ENCODE results near the gene CALML4. TPM values are rescaled to one million over a fixed set of nuclear protein-coding genes. Genes with fewer than 3 reads are reported as not detected.
A peak's percentile ranks its signal among the peaks of the same experiment; 100 is the strongest.
"Not testable (repeated sequence)": the region's sequence is repeated elsewhere in the genome, so short reads cannot be mapped to it uniquely, and the experiment has no call there.

Gene CALML4
- total RNA-seq, 4 donors from 2014 or later, result 57.8 to 153 (median 126) TPM

DNA sequence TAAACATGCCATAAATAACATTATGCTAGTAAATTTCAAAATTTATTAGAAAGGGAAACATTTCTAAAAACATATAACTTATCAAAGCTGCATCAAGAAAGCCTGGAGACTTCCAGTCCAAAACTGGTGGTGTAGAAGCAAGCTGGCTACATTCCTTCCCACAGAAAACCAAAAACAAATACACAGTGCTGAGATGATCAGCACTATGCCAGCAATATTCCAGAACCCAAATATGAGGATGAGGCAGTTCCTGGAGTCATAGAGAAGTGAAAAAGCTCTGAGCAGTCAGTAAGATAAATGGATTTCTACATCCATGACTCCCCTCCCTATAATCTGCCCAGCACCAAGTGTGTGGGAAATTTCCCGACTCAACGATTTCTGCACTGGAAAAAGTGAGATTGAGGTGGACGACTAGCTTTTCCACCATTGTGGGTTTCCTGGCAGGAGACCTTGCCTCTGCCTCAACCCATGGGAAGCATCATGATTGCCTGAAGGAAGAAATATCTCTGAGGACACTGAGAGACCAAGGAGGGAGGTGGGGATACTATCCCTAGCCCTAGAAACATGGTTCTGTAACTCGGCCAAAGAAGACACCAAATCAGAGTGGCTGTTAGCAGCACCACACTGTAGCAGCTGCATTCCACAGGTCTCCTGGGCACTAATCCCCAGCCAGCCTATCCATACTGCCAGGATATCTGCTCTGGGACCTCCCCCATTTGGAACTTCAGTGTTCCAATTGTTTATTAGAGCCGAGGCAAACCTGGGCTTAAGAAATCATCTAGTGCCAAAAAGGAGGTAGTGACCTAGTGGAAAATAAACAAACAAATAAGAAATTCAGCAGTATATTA is 36.2 kb upstream of the CALML4 start:
- Histone ChIP-seq H3K36me3 (no peaks in the 10 kb centered on the region), H3K27ac (no peak overlapping the region), H3K4me1 (no peaks in the 10 kb centered on the region), H3K4me3 (no peak overlapping the region), H3K27me3 (no peaks in the 10 kb centered on the region), H3K9me3 (peaks cover 0 to 4% (median 1%) of the 10 kb centered on the region in 4 donors)
- TF ChIP-seq, protein P1, sequence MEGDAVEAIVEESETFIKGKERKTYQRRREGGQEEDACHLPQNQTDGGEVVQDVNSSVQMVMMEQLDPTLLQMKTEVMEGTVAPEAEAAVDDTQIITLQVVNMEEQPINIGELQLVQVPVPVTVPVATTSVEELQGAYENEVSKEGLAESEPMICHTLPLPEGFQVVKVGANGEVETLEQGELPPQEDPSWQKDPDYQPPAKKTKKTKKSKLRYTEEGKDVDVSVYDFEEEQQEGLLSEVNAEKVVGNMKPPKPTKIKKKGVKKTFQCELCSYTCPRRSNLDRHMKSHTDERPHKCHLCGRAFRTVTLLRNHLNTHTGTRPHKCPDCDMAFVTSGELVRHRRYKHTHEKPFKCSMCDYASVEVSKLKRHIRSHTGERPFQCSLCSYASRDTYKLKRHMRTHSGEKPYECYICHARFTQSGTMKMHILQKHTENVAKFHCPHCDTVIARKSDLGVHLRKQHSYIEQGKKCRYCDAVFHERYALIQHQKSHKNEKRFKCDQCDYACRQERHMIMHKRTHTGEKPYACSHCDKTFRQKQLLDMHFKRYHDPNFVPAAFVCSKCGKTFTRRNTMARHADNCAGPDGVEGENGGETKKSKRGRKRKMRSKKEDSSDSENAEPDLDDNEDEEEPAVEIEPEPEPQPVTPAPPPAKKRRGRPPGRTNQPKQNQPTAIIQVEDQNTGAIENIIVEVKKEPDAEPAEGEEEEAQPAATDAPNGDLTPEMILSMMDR (IDR thresholded peaks at IDR 0.05), result no peak
- no peak for TF ChIP-seq POLR2A (IDR thresholded peaks at IDR 0.05)
- DNase-seq, result no peak

DNA sequence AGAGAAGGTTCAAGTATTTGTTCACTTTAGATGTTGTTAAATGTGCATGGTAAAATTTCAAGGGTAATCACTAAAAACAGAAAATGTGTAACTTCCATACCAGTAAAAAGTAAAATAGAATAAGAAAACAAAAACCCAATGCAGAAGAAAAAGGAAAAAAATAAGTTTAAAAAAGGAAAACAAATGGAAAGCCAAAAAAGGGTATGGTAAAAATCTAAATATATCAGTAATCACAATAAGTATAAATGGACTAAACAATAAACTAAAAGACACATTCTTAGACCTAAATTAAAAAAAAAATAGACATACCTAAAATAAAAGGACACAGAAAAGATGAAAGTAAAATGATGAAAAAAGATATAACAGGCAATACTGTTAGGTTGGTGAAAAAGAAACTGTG is 33.9 kb upstream of the CALML4 start:
- no peak for TF ChIP-seq POLR2A (IDR thresholded peaks at IDR 0.05)
- TF ChIP-seq, protein P1 (IDR thresholded peaks at IDR 0.05), result no peak
- peaks cover 0 to 4% (median 0%) of the 10 kb centered on the region in 4 donors for H3K4me1 ChIP-seq
- DNase-seq, result no peak
- no peak overlapping the region for H3K27ac ChIP-seq
- no peaks in the 10 kb centered on the region for H3K27me3 ChIP-seq
- no peaks in the 10 kb centered on the region for H3K36me3 ChIP-seq
- H3K9me3 ChIP-seq, result peaks cover 0 to 2% (median 0%) of the 10 kb centered on the region in 4 donors
- H3K4me3 ChIP-seq, result no peak overlapping the region

GRCh38 chr15:68235022-68235421 is 29.9 kb upstream of the CALML4 start:
- Histone ChIP-seq H3K4me1 (peaks cover 0 to 26% (median 2%) of the 10 kb centered on the region in 4 donors), H3K27ac (no peak overlapping the region), H3K36me3 (no peaks in the 10 kb centered on the region), H3K9me3 (no peaks in the 10 kb centered on the region), H3K27me3 (no peaks in the 10 kb centered on the region), H3K4me3 (no peak overlapping the region)
- TF ChIP-seq, protein P1 (IDR thresholded peaks at IDR 0.05), result no peak
- no peak for TF ChIP-seq POLR2A (IDR thresholded peaks at IDR 0.05)
- DNase-seq, result no peak

- not testable (repeated sequence) for H3K27ac ChIP-seq
These were observed 29.4 kb upstream of the CALML4 start for GRCh38 chr15:68234520-68234919.

DNA sequence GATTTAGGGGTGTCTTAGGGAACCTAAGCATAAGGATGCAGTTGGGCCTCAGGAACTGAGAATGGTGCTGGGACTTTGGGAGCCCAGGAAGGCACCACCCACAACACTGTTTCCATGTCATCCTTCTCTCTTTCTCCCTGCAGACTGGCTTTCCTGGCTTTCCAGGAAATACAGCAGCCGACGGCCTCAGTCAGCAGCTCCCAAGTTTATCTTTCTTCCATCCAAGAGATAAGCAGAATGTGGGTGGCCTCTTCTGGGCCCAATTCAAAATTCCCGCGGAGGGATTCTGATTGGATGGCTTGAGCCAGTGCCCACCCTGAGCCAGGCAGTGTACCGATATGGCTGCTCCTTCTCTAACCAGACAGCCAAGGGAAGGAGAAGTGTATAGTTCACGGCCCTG is 28.9 kb upstream of the CALML4 start:
- TF ChIP-seq, protein P1 (IDR thresholded peaks at IDR 0.05), result no peak
- TF ChIP-seq POLR2A (IDR thresholded peaks at IDR 0.05), result no peak
- no peak overlapping the region for H3K27ac ChIP-seq
- DNase-seq, result no peak

More at GRCh38 chr15:68234520-68234919, 29.4 kb upstream of the CALML4 start:
- not testable (repeated sequence) for DNase-seq, H3K9me3 ChIP-seq, H3K27me3 ChIP-seq, H3K36me3 ChIP-seq, H3K4me3 ChIP-seq
- H3K4me1 ChIP-seq, result peaks cover 0 to 28% (median 3%) of the 10 kb centered on the region in 4 donors

GRCh38 chr15:68232937-68233336 is 27.8 kb upstream of the CALML4 start:
- Histone ChIP-seq H3K4me1 (peaks cover 0 to 35% (median 9%) of the 10 kb centered on the region in 4 donors), H3K36me3 (no peaks in the 10 kb centered on the region), H3K27ac (peak overlapping the region in 1 of 4 donors; percentile 35), H3K27me3 (no peaks in the 10 kb centered on the region), H3K4me3 (no peak overlapping the region), H3K9me3 (no peaks in the 10 kb centered on the region)
- DNase-seq, result no peak
- TF ChIP-seq, protein P1 (IDR thresholded peaks at IDR 0.05), result no peak
- TF ChIP-seq POLR2A (IDR thresholded peaks at IDR 0.05), result no peak

More for the DNA sequence above, 28.9 kb upstream of the CALML4 start:
- H3K36me3 ChIP-seq, result no peaks in the 10 kb centered on the region
- H3K9me3 ChIP-seq, result no peaks in the 10 kb centered on the region
- peaks cover 0 to 28% (median 3%) of the 10 kb centered on the region in 4 donors for H3K4me1 ChIP-seq
- no peak overlapping the region for H3K4me3 ChIP-seq
- no peaks in the 10 kb centered on the region for H3K27me3 ChIP-seq

Data from Peyer's patch (tissue), 4 donors.